ENCODE data around the gene ARHGEF19.

The ARHGEF19 gene

GRCh38 chr1:16235347-16235746, 22.9 kb upstream of the ARHGEF19 start:
- DNase-seq = no peak

GRCh38 chr1:16233431-16233830, 21.0 kb upstream of the ARHGEF19 start:
- Histone ChIP-seq H3K36me3 (ENCODE audit: control insufficient read depth, insufficient read depth, low read length) (no peaks in the 10 kb centered on the region), H3K9me3 (ENCODE audit: control insufficient read depth, low read length) (no peaks in the 10 kb centered on the region), H3K27ac (ENCODE audit: insufficient read depth, low read length, poor library complexity, severe bottlenecking) (no peak overlapping the region), H3K4me3 (ENCODE audit: insufficient read depth, low read depth, low read length, poor library complexity, severe bottlenecking) (no peak overlapping the region), H3K4me1 (ENCODE audit: control insufficient read depth, insufficient read depth, low read length, poor library complexity, severe bottlenecking) (peaks cover 19% of the 10 kb centered on the region), H3K27me3 (replicated peaks; ENCODE audit: control insufficient read depth, insufficient read depth, low read length, poor library complexity, severe bottlenecking) (no peaks in the 10 kb centered on the region)
- no peak for DNase-seq

More at GRCh38 chr1:16235347-16235746, 22.9 kb upstream of the ARHGEF19 start:
- H3K9me3 ChIP-seq (ENCODE audit: control insufficient read depth, low read length) = no peaks in the 10 kb centered on the region
- H3K36me3 ChIP-seq (ENCODE audit: control insufficient read depth, insufficient read depth, low read length) = no peaks in the 10 kb centered on the region
- no peak overlapping the region for H3K4me3 ChIP-seq (ENCODE audit: insufficient read depth, low read depth, low read length, poor library complexity, severe bottlenecking)
- H3K27me3 ChIP-seq (replicated peaks; ENCODE audit: control insufficient read depth, insufficient read depth, low read length, poor library complexity, severe bottlenecking) = no peaks in the 10 kb centered on the region
- peaks cover 19% of the 10 kb centered on the region for H3K4me1 ChIP-seq (ENCODE audit: control insufficient read depth, insufficient read depth, low read length, poor library complexity, severe bottlenecking)
- no peak overlapping the region for H3K27ac ChIP-seq (ENCODE audit: insufficient read depth, low read length, poor library complexity, severe bottlenecking)

- Histone ChIP-seq H3K27me3 (replicated peaks; ENCODE audit: control insufficient read depth, insufficient read depth, low read length, poor library complexity, severe bottlenecking) (peaks cover 7% of the 10 kb centered on the region), H3K4me1 (ENCODE audit: control insufficient read depth, insufficient read depth, low read length, poor library complexity, severe bottlenecking) (peaks cover 13% of the 10 kb centered on the region), H3K27ac (ENCODE audit: insufficient read depth, low read length, poor library complexity, severe bottlenecking) (no peak overlapping the region), H3K9me3 (ENCODE audit: control insufficient read depth, low read length) (no peaks in the 10 kb centered on the region), H3K4me3 (ENCODE audit: insufficient read depth, low read depth, low read length, poor library complexity, severe bottlenecking) (no peak overlapping the region), H3K36me3 (ENCODE audit: control insufficient read depth, insufficient read depth, low read length) (no peaks in the 10 kb centered on the region)
- DNase-seq = no peak
Observed at GRCh38 chr1:16232316-16232710, 19.9 kb upstream of the ARHGEF19 start.

GRCh38 chr1:16231331-16232315, 19.2 kb upstream of the ARHGEF19 start:
- Histone ChIP-seq H3K4me3 (ENCODE audit: insufficient read depth, low read depth, low read length, poor library complexity, severe bottlenecking) (no peak overlapping the region), H3K36me3 (ENCODE audit: control insufficient read depth, insufficient read depth, low read length) (no peaks in the 10 kb centered on the region), H3K9me3 (ENCODE audit: control insufficient read depth, low read length) (no peaks in the 10 kb centered on the region), H3K27ac (ENCODE audit: insufficient read depth, low read length, poor library complexity, severe bottlenecking) (no peak overlapping the region), H3K4me1 (ENCODE audit: control insufficient read depth, insufficient read depth, low read length, poor library complexity, severe bottlenecking) (peaks cover 8% of the 10 kb centered on the region), H3K27me3 (replicated peaks; ENCODE audit: control insufficient read depth, insufficient read depth, low read length, poor library complexity, severe bottlenecking) (peaks cover 14% of the 10 kb centered on the region)
- DNase-seq = no peak

GRCh38 chr1:16230744-16231143, 18.3 kb upstream of the ARHGEF19 start:
- no peaks in the 10 kb centered on the region for H3K4me1 ChIP-seq (ENCODE audit: control insufficient read depth, insufficient read depth, low read length, poor library complexity, severe bottlenecking)
- no peaks in the 10 kb centered on the region for H3K36me3 ChIP-seq (ENCODE audit: control insufficient read depth, insufficient read depth, low read length)
- no peaks in the 10 kb centered on the region for H3K9me3 ChIP-seq (ENCODE audit: control insufficient read depth, low read length)
- peaks cover 14% of the 10 kb centered on the region for H3K27me3 ChIP-seq (replicated peaks; ENCODE audit: control insufficient read depth, insufficient read depth, low read length, poor library complexity, severe bottlenecking)
- H3K4me3 ChIP-seq (ENCODE audit: insufficient read depth, low read depth, low read length, poor library complexity, severe bottlenecking) = no peak overlapping the region
- H3K27ac ChIP-seq (ENCODE audit: insufficient read depth, low read length, poor library complexity, severe bottlenecking) = no peak overlapping the region
- no peak for DNase-seq

GRCh38 chr1:16229976-16230740, 17.7 kb upstream of the ARHGEF19 start:
- Histone ChIP-seq H3K4me3 (ENCODE audit: insufficient read depth, low read depth, low read length, poor library complexity, severe bottlenecking) (no peak overlapping the region), H3K27ac (ENCODE audit: insufficient read depth, low read length, poor library complexity, severe bottlenecking) (no peak overlapping the region), H3K36me3 (ENCODE audit: control insufficient read depth, insufficient read depth, low read length) (no peaks in the 10 kb centered on the region), H3K4me1 (ENCODE audit: control insufficient read depth, insufficient read depth, low read length, poor library complexity, severe bottlenecking) (no peaks in the 10 kb centered on the region), H3K27me3 (replicated peaks; ENCODE audit: control insufficient read depth, insufficient read depth, low read length, poor library complexity, severe bottlenecking) (peaks cover 14% of the 10 kb centered on the region), H3K9me3 (ENCODE audit: control insufficient read depth, low read length) (no peaks in the 10 kb centered on the region)
- DNase-seq = no peak

- H3K9me3 ChIP-seq (ENCODE audit: control insufficient read depth, low read length) = no peaks in the 10 kb centered on the region
- H3K27ac ChIP-seq (ENCODE audit: insufficient read depth, low read length, poor library complexity, severe bottlenecking) = no peak overlapping the region
- H3K4me3 ChIP-seq (ENCODE audit: insufficient read depth, low read depth, low read length, poor library complexity, severe bottlenecking) = no peak overlapping the region
- DNase-seq = no peak
- H3K36me3 ChIP-seq (ENCODE audit: control insufficient read depth, insufficient read depth, low read length) = no peaks in the 10 kb centered on the region
- H3K4me1 ChIP-seq (ENCODE audit: control insufficient read depth, insufficient read depth, low read length, poor library complexity, severe bottlenecking) = no peaks in the 10 kb centered on the region
- H3K27me3 ChIP-seq (replicated peaks; ENCODE audit: control insufficient read depth, insufficient read depth, low read length, poor library complexity, severe bottlenecking) = peaks cover 14% of the 10 kb centered on the region
Observed at GRCh38 chr1:16226490-16227179, 14.2 kb upstream of the ARHGEF19 start.

GRCh38 chr1:16226129-16226489, 13.7 kb upstream of the ARHGEF19 start:
- Histone ChIP-seq H3K27me3 (replicated peaks; ENCODE audit: control insufficient read depth, insufficient read depth, low read length, poor library complexity, severe bottlenecking) (peaks cover 14% of the 10 kb centered on the region), H3K4me1 (ENCODE audit: control insufficient read depth, insufficient read depth, low read length, poor library complexity, severe bottlenecking) (no peaks in the 10 kb centered on the region), H3K27ac (ENCODE audit: insufficient read depth, low read length, poor library complexity, severe bottlenecking) (no peak overlapping the region), H3K4me3 (ENCODE audit: insufficient read depth, low read depth, low read length, poor library complexity, severe bottlenecking) (no peak overlapping the region), H3K9me3 (ENCODE audit: control insufficient read depth, low read length) (no peaks in the 10 kb centered on the region), H3K36me3 (ENCODE audit: control insufficient read depth, insufficient read depth, low read length) (no peaks in the 10 kb centered on the region)
- no peak for DNase-seq

GRCh38 chr1:16224472-16224871, 12.0 kb upstream of the ARHGEF19 start:
- DNase-seq = no peak

More at GRCh38 chr1:16224472-16224871, 12.0 kb upstream of the ARHGEF19 start:
- H3K36me3 ChIP-seq (ENCODE audit: control insufficient read depth, insufficient read depth, low read length) = no peaks in the 10 kb centered on the region
- no peak overlapping the region for H3K27ac ChIP-seq (ENCODE audit: insufficient read depth, low read length, poor library complexity, severe bottlenecking)
- no peaks in the 10 kb centered on the region for H3K4me1 ChIP-seq (ENCODE audit: control insufficient read depth, insufficient read depth, low read length, poor library complexity, severe bottlenecking)
- H3K27me3 ChIP-seq (replicated peaks; ENCODE audit: control insufficient read depth, insufficient read depth, low read length, poor library complexity, severe bottlenecking) = peaks cover 14% of the 10 kb centered on the region
- H3K9me3 ChIP-seq (ENCODE audit: control insufficient read depth, low read length) = no peaks in the 10 kb centered on the region
- H3K4me3 ChIP-seq (ENCODE audit: insufficient read depth, low read depth, low read length, poor library complexity, severe bottlenecking) = no peak overlapping the region
